HG03135 (cell line): ENCODE results near the gene TRPC4.

Experiments used
- ATAC-seq: cut with Tn5 transposase; IDR thresholded peaks from one replicate; pipeline ENCODE4 v1.9.1; 2021; ENCODE audit warnings: mild to moderate bottlenecking, moderate library complexity; ENCODE audit not compliant: unreplicated experiment

The TRPC4 gene

DNA sequence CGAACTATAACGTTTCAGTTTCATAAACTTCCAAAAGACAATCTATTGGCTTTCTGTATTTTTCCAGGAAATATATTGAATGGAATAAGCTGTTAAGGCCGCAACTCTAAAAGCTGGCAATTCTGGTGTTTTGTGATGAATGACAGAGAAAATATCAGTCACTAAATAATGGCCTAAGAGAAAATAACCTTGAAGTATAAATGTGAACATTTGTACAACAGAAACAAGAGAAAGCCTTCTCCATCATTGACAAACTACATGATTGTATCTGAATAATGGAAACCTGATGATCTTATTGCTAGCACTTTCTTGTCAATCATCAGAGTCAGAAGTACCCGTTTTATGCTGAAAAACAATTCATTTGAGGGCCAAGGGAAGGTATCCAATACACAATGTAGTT lies 134.3 kb downstream of the TRPC4 start:
- no peak for ATAC-seq

DNA sequence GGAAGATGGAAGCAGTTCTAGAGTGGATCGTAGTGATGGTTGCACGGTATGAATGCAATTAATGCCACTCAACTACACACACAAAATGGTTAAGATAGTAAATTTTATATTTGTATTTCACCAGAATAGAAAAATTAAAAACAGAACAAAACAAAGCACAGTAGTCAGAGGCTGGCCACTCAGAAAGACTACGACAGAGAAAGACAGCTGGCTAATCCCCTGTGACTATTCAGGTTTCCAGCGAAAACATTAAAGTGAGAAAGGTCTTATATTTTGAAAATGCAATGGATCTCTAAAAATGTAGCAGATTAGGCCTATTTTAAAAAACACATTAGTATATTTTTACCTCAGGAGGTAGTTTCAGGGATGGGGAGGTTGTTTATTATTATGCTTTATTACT lies 139.7 kb downstream of the TRPC4 start:
- ATAC-seq: no peak

GRCh38 chr13:37716420-37717195 lies 153.0 kb downstream of the TRPC4 start:
- ATAC-seq: no peak

- ATAC-seq: no peak
These were observed 154.0 kb downstream of the TRPC4 start for GRCh38 chr13:37715606-37716015.

DNA sequence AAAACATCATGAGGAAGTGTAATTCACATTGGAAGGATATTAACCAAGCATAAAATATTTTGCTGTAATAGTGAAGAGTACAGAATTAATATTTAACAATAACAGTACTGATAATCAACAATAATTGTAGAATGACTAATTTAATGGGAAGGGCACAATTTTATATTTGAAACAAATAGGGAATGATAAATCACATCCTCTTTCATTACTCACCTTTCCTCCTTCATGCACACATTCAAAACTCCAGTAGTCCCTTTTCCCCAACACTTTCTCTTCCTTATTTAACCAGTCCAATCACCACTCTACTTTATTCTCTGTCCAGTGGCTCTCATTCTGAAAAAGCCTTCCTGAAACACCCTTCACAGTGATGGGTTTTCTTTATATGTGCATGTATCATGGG lies 160.3 kb downstream of the TRPC4 start:
- no peak for ATAC-seq

DNA sequence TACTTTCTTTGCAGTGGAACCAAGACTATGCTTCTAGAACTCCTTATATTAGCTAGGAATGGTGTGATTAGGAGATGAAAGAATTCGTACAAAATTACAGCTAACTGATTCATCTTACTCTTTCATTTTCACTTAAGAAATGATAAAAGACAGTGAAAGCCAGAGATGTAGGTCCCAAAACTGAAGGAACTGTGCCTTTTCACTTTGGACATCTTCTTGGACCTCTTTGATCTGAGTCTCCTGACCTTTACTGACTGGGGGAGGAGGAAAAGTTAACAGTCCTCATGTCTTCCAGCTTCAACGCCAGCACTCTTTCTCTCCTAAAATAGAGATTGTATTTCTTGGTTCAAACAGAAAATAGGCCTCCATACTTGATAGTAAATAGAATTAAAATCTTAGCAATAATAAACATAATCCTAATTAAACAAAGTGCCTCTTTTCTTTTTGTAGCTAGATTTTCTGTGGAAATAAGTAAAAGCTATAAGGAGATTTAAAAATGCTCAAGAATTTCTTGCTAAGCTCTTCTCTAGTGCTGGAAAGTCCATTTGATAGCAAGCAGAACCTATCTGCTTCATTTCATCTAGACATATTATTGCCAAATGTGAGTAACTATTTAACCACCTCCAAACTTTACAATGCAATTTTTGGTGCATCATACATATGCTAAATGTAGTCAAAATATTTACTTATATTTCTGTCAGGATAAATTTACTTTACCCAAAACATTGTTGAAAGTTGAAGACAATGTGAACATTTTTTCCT lies 161.7 kb downstream of the TRPC4 start:
- ATAC-seq: no peak

DNA sequence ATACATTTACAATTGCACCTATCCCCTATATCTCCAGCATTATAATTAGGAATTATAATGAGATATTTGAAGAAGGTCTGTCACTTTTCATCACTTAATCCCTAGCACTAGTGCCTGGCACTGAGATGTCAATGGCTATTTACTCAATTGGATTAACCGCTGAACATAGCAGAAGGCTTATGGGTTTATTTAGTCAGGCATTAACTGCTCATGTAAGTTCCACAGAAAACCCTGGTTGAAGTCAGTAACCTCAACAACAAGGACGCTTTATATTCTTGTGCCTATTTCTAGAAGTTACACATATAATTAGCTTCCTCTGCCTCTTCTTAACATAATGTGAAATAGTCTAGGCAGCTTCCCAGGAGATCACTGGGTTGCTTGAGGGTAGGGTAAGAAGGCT lies 163.5 kb downstream of the TRPC4 start:
- ATAC-seq: no peak

- no peak for ATAC-seq
These were observed 167.6 kb downstream of the TRPC4 start for GRCh38 chr13:37701972-37702371.

DNA sequence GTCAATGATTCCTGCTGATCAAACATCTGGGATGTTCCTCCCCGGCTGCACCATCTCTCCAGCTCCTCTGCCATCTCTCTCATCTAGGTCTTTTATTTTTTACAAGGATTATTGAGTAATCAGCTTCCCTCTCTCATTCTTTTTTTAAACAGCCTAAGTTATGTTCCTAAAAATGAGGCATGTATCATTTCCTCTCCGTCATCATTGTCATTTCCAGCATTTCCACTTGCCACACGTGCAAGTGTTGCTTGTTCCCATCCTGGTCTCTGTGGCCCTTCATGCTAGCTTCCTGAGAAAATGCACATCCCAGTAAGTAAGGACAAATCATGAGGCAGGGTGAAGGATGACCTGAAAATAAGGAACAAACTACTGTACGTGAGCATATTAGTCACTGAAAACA lies 168.3 kb downstream of the TRPC4 start:
- no peak for ATAC-seq

GRCh38 chr13:37700887-37701286 lies 168.7 kb downstream of the TRPC4 start:
- no peak for ATAC-seq

DNA sequence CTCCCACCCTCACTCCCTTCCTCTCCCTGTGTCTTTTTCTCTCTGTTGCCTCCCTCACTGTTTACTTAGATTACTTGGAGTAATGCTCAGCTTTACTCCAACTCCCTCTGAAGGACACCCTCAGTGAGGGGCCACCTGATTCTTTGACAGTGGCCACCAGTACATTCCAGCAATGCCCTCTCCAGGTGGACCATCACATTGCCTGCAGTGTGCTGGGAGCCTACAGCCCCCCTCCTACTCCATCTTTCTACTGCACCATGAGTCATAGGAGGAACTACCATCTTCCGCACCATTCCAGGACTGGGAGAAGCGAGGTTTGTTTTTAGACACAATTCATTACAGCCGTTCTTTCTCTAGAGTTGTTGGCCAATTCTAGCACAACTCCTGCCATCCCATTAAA lies 174.4 kb downstream of the TRPC4 start:
- no peak for ATAC-seq

- no peak for ATAC-seq
These were observed 179.2 kb downstream of the TRPC4 start for GRCh38 chr13:37690361-37690760.

DNA sequence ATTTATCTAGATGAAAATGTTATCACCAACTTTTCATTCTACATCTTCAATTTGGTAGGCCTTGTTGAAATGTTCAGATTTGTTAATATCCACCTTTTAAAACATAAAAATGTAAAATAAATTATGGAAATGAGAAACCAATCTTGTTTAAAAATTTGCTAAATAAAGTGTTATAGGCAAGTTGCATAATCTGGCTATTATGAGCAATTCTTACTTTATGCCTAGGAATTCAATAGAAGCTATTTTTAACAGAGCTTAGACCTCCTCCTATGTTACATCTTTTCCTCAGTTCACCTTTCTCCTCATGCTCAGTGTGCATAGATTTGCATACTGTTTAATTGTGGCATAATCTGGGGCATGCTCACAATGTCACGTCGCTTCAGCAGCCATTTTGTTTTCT lies 183.1 kb downstream of the TRPC4 start:
- ATAC-seq: no peak

GRCh38 chr13:37685206-37685605 lies 184.4 kb downstream of the TRPC4 start:
- ATAC-seq: no peak

DNA sequence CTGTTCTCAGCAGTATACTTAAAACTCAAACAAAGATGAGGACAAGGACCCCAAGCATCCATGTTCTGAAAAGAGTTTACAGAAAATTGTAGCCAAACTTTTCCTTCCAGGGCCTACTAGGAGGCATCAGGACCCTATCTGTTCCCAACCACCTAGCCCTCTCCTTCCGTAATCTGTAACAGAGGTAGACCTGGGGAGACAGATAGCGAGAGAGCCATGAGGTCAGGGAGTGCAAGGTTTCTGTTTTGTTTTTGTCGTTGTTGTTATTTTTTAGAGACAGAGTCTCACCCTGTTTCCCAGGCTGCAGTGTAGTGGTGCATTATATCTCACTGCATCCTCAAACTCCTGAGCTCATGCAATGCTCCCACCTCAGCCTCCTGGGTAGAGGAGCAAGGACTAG lies 187.1 kb downstream of the TRPC4 start:
- no peak for ATAC-seq

GRCh38 chr13:37681281-37682032 lies 188.1 kb downstream of the TRPC4 start:
- ATAC-seq: no peak

DNA sequence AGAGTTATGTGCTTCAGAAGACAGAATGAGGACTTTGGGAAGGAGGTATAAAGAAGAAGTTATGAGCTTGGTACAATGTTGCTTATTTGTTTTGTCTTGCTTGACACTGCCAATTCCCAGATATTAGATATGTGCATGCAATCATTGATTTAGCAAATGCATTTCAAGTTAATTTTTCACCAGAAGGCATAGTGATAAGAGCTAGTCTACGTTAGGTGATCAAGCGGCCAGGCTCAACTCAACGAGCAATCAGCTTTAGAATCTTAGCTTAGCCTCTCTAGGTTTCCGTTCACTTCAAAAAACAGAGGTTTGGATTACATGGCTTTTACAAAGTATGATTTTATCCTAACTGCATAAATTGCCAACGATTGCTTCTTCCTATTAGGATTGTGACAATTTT lies 189.4 kb downstream of the TRPC4 start:
- ATAC-seq: no peak

- no peak for ATAC-seq
These were observed 190.5 kb downstream of the TRPC4 start for GRCh38 chr13:37679043-37679442.

- ATAC-seq: no peak
These were observed 199.7 kb downstream of the TRPC4 start for GRCh38 chr13:37669845-37670244.

DNA sequence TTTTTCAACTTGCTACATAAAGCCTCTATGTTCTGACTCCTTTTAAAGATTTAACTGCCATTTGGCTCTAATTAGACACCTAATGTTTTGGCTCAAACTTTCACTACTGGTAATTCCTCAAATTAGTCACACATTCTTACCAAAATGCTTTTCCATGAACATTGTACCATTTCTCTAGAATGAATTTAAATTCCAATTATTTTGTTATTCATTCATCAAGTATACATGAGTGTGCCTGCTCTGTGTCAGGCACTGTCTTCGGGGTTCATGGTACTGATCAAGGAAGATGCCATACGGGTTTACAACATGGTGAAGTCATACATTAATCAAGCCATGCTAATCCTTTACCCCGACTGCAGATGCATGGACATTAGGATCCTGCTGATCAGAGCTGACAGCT lies 201.9 kb downstream of the TRPC4 start:
- ATAC-seq: no peak

- ATAC-seq: no peak
These were observed 203.5 kb downstream of the TRPC4 start for GRCh38 chr13:37666036-37666435.

DNA sequence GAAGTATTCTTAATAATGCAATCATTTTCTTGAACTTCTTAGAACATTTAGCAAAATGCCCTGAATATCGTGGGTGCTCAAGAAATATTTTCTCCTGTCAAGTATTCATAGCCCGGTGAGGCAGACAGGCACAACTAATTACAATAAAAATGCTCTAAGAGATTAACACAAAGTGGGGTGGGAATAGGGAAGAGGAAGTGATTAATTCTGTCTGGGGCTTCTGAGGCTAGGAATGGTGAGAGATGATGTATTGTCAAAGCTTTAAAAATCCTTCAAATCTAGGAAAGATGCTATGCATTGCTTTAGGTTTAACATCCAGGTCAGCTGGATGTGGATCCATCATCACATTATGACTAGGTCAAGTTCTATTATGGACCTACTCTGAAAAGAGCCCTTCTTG lies 204.2 kb downstream of the TRPC4 start:
- no peak for ATAC-seq
